ENCODE measurements around the gene NRROS. TPM values are rescaled to one million over a fixed set of nuclear protein-coding genes. Genes with fewer than 3 reads are reported as not detected.
"Not testable (repeated sequence)": the region's sequence is repeated elsewhere in the genome, so short reads cannot be mapped to it uniquely, and the experiment has no call there.

NRROS gene
- 13.4 and 16.8 TPM in 2 replicates for total RNA-seq

- DNase-seq: peak; percentile 78
Observed at GRCh38 chr3:196639483-196640296, at the start of gene NRROS. Gene NRROS, plus strand, starts transcription at chr3:196639694. Its CDS starts 14,846 bp downstream, at chr3:196654540.

- no peak for DNase-seq
Observed at GRCh38 chr3:196590279-196590678, 49.2 kb upstream of the NRROS start.

GRCh38 chr3:196596355-196596754 lies 43.1 kb upstream of the NRROS start:
- no peak for DNase-seq

- DNase-seq: not testable (repeated sequence)
Observed at GRCh38 chr3:196597971-196598733, 41.3 kb upstream of the NRROS start.

GRCh38 chr3:196599734-196600128 lies 39.8 kb upstream of the NRROS start:
- no peak for DNase-seq

GRCh38 chr3:196600359-196600758 lies 39.1 kb upstream of the NRROS start:
- DNase-seq: no peak

- DNase-seq: no peak
Observed at GRCh38 chr3:196602673-196603072, 36.8 kb upstream of the NRROS start.

GRCh38 chr3:196603683-196604082 lies 35.8 kb upstream of the NRROS start:
- no peak for DNase-seq

GRCh38 chr3:196604548-196604947 lies 34.9 kb upstream of the NRROS start:
- no peak for DNase-seq

GRCh38 chr3:196608693-196609092 lies 30.8 kb upstream of the NRROS start:
- DNase-seq: no peak

GRCh38 chr3:196609343-196609775 lies 30.1 kb upstream of the NRROS start:
- peak; percentile 93 for DNase-seq

- DNase-seq: no peak
Observed at GRCh38 chr3:196609805-196610515, 29.5 kb upstream of the NRROS start.

- peak; percentile 72 for DNase-seq
Observed at GRCh38 chr3:196611761-196612483, 27.6 kb upstream of the NRROS start.

- not testable (repeated sequence) for DNase-seq
Observed at GRCh38 chr3:196615234-196615633, 24.3 kb upstream of the NRROS start.

- DNase-seq: no peak
Observed at GRCh38 chr3:196617256-196617655, 22.2 kb upstream of the NRROS start.

GRCh38 chr3:196619223-196619622 lies 20.3 kb upstream of the NRROS start:
- peak; percentile 52 for DNase-seq

GRCh38 chr3:196619627-196620026 lies 19.9 kb upstream of the NRROS start:
- not testable (repeated sequence) for DNase-seq

- peak; percentile 54 for DNase-seq
Observed at GRCh38 chr3:196620161-196620604, 19.3 kb upstream of the NRROS start.

- no peak for DNase-seq
Observed at GRCh38 chr3:196620684-196621083, 18.8 kb upstream of the NRROS start.

- DNase-seq: no peak
Observed at GRCh38 chr3:196621611-196622010, 17.9 kb upstream of the NRROS start.

GRCh38 chr3:196624067-196624790 lies 15.3 kb upstream of the NRROS start:
- DNase-seq: no peak

GRCh38 chr3:196624907-196625306 lies 14.6 kb upstream of the NRROS start:
- DNase-seq: no peak
